Cerebellar nuclear complex (tissue), 1 donor: ENCODE measurements around the gene GRM6.

Experiments used
- DNase-seq, 2 experiments: peaks; one replicate each; lab custom pipeline; 2025; lab: John Stamatoyannopoulos, UW

The GRM6 gene

DNA sequence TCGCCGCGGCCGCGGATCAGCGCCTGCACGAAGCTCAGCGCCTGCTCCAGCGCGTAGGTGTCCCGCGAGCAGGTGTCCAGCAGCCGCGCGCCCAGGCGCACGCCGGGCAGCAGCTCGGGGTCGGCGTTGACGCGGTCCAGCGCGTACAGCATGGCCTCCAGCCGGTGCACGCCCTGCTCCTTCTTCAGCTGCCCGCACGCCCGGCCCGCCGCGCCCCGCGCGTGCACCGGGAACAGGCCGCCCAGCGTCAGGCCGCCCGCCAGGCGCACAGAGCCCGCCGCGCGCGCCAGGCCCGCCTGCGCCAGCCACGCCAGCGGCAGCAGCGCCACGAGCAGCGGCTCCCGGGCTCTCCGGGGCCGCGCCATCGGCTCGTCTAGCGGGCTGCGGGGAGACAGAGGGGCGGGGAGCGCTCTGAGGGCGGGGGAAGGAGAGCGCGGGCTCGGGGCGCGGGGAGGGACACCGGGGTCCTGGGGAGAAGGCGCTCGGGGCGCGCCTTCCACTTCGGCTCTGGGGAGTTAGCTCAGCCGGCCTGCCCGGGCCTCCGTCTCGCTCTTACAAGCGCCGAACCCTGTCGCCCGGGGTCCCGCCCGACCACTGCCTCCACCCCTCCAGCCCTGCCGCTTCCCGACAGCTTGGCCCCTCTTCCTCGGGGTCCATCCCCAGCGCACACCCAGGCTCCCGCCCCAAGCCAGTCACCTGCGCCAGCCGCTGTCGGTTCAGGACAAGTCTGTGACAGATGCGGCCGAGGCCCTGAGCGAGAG is at the start of gene GRM6:
Gene GRM6 (minus strand): TSS at position 741 of the 761 bp plus-strand sequence. CDS start 376 bp downstream, at position 365.
- DNase-seq: no peak

DNA sequence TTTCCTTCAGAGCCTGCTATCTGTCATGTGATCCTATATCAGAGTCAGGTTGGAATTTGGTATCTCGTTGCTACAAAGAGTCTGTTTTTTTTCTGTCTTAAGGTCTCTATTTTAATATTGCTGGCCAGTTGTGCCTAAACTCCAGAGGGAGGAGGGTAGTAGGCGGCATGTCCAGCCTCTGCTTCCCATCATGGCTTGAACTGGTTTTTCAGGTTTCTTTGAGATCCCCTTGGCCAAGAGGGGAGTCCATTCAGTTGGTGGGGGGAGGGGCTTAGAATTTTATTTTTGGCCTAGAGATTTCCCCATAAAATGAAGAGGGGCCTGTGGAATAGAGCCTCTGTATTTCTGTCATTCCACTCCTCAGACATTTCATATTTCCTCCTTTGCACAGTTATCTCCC is 49.6 kb upstream of the GRM6 start:
- no peak for DNase-seq

DNA sequence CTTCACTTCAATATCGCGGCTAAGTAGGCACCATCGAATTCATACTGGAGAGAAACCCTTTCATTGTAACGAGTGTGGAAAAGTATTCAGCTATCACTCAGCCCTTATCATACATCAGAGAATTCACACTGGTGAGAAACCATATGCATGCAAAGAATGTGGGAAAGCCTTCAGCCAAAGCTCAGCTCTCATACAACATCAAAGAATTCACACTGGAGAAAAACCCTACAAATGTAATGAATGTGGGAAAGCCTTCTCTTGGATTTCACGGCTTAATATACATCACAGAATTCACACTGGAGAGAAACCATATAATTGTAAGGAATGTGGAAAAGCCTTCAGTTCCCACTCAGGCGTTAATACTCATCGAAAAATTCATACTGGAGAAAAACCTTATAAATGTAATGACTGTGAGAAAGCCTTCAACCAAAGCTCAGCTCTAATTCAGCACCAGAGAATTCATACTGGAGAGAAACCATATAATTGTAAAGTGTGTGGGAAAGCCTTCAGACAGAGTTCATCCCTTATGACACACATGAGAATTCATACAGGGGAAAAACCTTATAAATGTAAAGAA is 38.0 kb upstream of the GRM6 start:
- DNase-seq: no peak

DNA sequence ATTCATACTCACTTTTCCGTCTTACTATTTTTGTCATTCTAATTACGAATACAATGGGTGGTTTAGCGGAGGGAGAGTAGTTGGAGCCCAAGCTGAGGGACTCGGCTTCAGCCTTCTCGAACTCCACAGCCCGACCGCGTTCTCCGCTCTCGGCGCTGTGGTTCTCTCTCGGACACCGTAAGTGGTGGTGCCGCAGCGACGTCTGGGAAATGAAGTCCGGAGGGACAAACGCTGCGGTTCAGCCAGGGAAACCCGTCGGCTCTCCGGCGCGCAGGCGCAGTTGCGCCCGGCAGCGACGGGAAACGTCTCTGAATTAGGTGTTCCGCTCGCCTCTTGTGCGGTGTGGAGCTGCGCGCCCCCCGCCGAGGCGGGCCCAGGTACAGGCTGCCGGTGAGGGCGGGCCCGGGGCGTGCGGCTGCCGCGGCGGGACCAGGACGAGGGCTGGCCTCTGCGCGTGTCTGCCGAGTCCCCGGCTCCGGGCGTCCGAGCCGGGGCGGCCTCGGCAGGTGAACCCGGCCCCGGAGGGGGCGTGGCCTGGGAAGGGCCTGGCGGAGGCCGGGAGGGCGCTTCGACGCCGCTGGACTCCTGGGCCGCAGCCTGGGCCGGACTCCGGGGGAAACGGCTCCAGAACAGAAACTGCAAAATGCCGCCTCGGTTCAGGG is 28.5 kb upstream of the GRM6 start, which contains the start of gene ZNF879:
Gene ZNF879 (plus strand): TSS at position 277 of the 662 bp plus-strand sequence. CDS start 1,201 bp downstream, outside the sequence.
- peak; percentile 29 to 85 for DNase-seq

DNA sequence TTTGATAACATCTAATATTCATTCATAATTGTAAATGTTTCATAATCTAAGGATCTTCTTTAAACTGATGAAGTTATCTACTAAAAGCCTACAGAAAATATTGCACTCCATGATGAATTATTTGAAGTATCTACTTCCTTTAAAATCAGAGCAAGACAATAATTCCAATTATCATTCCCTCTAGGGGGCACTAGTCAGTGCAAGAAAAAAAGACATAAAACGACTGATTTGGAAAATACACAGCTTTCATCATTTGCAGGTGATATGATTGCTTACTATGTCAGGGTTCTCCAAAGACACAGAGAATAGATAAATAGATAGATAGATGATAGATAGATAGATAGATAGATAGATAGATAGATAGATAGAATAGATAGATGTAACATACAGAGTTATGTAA is 13.5 kb upstream of the GRM6 start:
- DNase-seq: no peak

DNA sequence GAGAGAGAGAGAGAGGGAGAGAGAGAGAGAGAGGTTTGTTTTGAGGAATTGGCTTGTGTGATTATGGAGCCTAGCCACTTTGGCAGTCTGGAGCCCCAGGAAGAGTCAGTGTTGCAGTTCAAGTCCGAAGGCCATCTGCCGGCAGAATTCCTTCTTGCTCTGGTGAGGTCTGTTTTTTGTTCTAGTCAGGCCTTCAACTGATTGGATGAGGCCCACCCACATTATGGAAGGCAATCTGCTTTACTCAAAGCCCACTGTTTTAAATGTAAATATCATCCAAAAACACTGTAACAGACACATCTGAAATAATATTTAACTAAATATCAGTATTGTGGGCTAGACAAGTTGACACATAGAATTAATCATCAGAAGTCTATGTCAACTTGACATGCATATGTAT is 11.4 kb upstream of the GRM6 start:
- no peak for DNase-seq

DNA sequence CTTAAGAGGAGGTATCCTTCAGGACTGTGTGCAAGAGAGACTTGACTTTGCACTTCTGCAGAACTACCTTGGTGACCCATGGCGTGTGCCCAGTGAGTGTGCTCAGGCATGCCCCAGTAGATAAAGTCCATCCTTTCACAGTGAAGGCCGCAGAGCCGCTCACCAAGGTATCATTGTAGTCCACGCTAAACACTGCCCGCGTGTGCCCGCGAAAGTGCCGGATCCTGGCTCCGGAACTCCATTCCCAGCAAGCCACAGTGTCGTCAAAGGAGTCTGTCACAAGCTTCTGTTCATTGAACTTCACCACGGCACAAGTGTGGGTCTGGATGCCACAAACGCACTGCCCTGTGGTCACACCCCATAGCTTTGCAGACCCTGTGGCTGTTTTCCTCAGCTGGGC is 3.3 kb upstream of the GRM6 start:
- no peak for DNase-seq

DNA sequence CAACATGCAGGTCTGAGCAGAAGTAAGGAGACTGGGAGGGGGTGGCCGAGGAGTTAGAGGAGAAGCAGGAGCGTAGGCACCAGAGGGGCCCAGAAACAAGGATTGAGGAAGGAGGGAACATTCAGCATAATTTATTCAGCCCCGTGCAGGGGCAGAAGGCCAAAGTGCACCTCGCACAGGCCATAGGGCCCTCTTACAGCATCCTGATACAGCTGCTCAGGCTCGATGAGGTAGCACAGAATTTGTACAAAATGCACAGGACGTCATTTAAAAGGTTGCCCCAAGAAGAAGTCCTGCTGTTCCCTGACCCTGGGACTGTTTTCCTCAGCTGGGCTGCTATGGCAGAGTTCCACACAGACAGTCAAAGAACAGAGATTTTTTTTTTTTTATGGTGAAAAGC is 2.1 kb upstream of the GRM6 start:
- no peak for DNase-seq

DNA sequence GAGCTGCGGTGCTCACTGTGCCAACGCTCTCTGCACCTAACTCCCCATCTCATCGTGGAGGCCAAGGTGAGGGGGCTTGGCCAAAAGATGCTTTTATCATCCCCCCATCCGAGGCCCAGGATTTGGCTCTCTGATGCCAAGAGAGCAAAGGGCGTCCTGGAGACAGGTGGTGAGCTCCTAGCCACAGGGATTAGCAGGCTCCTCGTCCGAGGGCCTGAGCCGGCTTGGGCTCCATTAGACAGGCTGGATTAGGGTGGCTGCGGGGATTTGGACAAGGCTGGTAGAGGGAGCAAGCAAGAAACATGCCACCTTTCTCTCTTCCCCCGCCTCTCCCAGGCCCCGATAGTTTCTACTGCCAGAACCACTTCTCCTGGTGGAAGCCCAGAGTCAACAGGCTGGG is 1.0 kb upstream of the GRM6 start:
- DNase-seq: no peak

DNA sequence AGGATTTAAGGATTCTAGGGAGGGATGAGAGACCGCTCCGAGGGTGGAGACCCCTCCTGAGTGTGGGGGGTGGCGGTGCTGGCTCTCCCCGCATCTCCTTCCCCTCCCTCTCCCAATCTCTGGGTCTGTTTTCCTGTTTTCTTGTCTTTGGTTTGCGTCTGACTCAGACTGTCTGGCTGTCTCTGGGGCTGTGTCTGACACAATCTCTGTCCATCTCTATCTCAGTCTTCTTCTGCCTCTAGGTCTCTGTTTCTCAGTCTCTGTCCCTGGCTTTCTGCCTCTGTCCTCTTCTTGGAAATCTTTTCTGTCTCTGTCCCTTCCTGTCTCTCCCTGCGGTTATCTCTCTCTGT is 196 bp upstream of the GRM6 start:
- no peak for DNase-seq

DNA sequence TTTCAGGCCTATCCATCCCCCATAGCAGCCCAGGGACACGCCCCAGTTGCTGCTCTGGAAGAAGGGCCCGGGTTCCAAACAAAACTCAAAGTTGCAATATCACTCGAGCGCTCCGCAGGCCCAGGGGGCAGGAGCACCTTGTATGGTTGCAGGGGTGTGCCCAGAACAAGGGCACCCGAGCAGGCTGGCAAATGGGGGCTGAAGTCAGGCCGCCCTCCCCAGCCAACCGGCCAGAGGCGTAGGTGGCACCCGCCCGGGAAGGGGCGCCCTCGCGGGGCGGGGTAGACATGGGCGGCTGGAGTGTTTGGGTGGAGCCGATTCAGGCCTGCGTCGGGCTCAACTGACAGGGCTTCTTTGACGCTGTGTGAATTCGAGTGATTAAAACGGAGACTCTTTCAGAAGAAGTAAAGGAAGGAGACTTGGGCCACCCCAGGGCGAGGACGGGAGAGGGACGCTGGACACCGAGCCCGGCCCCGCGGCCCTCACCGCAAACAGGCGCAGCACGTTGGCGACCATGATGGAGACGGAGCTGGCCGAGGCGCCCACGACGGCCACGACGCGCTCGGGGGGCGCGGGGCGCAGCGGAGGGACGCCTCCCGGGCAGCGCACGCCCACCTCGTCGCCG is 1.1 kb downstream of the GRM6 start:
- no peak for DNase-seq

DNA sequence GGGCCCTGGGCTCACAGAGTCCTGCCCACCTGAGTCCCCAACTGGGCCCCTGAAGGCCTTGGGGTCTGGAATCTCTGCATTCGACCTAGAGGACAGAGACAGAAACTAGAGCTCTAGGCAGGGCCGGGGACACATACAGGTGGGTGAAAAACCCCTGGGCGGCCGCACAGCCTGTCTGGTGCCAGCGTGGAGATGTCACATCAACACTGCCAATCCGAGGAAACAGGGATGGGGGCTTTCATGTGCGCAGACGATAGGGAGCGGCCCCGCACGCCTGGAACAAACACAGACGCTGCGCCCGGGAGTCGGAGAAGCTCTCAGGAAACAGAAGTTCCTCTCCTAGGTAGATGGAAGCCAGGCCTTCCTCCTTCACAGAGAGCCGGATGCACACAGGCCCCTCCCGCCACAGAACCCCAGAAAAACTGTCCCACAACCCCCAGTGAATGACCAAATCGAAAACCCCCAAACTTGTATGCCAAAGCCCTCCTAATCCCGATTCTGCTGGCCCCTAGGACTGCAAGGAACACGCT is 1.8 kb downstream of the GRM6 start:
- no peak for DNase-seq

DNA sequence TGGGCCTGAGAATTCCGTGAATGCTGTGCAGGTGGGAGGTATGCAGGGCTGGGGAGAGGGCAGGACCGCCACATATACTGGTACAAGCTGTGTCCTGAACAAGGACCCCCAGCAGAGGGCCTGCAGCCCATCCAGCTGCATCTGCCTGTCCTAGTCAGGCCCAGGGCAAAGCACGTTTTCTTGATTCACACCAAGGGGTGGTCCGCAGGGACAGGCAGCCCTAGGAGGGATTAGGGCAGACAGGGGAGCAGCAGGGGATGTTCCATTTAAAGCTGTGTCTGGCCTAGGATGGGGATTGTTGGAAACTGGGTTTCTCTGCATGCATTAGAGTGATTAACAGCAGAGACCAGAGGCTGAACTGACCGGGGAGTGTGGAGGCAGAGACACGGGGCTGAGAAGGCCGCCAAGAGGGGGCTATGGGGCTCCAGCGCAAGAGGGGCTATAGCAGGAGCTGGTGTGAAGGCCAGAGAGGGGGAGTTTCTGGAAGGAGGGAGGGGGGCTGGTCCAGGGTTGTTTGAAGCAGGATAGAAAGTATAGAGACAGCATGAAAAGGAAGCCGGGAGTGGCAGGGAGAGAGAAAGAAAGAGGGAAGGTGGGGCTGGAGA is 2.7 kb downstream of the GRM6 start:
- DNase-seq: no peak

DNA sequence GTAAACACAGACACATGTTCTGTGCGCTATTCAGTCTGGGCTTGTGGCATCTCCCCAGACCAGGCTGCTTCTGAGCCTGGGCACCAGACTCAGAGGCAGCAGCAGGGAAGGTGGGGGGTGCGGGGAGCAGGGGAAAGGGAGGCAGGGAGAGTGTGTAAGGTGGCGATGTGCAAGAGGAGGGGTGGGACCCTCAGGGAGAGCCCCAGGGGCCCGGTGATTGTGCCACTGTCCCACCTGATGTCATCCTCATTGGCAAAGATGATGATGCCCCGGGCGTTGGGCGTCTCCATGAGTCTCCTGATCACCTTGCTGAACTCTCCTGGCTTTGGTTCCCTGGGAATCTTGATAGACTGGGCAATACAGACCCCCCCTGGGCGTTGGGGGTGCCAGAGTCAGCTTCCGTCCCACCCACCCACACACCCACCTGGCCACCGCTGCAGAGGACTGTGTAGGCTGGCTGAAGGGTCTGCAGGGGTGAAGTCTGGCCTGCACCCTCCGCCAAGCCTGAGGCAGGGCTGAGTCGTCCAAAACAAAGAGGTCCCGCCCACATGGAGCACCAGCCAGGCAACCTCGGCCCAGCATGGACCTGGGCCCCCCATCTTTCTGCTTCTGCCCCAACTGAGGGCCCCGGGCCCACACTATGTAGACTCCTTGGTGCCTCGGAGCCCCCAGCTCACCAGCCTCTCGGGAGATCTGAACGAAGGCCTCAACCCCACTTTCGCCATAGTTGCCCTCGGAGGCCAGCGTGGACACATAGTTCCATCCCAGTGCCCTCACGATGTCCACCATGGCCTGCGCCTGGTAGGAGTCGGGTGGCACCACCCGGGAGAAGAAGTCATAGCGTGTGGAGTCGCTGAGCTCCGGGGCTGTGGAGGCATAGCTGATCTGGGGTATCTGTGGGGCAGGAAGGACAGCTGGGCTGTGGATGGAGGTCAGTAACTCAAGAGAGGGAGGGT is 3.7 kb downstream of the GRM6 start:
- DNase-seq: no peak

DNA sequence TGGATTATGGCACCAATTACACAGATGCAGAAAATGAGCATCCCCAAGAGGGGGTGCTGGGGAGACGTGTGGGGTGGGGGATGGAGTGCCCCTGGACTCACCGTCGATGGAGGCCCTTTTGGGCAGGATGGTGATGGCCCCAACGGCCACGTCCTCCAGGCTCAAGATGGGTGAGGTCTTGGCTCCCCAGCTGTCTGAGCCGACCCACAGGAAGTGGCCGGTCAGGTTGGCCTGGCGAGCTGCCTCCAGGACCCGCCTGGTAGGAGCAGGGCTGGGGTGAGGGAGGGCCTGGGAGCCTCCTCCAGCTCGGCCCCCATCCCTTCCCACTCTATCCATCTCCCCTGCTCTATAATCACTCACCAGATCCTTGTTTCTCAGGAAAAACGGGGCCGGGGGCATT is 4.6 kb downstream of the GRM6 start:
- no peak for DNase-seq

DNA sequence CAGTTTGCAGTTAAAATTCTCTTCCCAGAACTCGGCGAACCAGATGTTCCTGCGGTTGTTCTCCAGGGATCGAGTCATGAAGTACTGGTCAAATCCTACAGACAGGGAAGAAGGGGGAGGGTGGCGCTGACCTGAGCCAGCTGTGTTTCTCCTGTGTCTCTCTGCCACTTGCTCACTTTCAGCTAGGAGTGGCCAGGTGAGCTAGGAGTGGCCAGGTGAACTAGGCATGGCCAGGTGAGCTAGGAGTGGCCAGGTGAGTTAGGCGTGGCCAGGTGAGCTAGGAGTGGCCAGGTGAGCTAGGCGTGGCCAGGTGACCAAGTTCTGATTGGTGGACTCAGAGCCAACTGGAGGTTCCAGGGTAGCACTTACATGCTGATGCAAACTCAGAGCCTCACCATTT is 5.8 kb downstream of the GRM6 start:
- DNase-seq: no peak

DNA sequence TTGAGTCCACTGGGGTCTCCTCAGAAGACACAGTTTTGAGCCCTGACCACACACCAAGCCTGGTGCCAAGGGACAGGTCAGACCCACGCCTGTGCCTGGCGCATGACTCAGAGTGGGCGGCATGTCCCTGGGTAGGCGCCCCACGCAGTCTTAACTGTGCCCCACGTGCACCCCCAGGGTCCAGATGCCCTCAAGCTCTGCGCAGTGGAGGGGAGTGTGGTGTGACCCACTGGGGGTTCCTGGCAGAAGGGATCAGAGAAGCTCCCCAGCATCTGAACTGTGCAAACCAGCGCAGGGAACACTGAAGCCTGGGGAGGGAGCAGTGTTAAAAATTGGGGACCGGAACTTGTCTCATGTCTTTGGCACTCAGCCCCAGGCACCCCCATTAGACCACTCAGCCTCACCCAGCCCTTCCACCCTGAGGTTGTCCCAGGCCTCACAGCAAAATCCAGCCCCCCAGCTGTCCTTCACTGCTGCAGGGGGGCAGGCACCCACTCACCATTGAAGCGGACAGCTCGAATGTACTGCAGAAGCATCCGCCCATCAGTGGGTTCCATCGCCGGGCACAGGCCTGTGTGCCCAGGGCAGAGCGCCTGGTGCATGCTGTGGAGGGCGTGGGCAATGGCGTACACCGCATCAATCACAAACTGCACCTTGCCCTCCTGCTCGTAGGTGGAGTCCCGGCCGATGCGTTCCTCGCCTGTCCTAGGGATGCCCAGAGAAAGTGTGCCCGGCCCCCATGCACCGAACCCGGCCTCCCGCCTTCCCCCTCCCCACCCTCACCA is 6.5 kb downstream of the GRM6 start:
- DNase-seq: no peak

DNA sequence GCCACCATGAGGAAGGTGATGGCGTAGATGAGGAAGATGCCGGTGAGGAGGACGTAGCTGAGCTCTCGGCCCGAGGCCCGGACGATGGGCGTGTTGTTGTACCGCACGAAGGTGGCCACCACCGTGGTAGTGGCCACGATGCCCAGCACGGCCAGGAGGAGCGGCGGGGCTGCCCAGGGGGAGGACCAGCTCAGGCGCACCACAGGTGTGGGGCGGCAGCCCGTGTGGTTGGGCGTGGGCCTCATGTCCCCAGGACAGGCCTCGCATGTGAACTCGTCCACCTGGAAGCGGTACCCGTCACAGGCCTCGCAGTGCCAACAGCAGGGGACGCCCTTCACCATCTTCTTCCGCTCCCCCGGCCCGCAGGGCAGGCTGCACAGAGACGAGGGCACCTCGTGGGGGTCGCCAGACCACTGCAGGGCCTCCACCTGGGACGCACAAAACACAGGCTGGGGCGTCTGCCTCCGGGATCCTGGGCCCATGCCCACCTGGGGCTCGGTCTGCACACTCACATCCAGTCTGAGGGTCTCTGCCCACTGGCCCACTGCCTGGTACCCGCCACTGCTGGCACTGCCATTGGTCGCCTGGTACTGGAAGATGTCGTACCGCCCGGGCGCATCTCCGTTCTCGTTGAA is 8.7 kb downstream of the GRM6 start:
- DNase-seq: no peak

DNA sequence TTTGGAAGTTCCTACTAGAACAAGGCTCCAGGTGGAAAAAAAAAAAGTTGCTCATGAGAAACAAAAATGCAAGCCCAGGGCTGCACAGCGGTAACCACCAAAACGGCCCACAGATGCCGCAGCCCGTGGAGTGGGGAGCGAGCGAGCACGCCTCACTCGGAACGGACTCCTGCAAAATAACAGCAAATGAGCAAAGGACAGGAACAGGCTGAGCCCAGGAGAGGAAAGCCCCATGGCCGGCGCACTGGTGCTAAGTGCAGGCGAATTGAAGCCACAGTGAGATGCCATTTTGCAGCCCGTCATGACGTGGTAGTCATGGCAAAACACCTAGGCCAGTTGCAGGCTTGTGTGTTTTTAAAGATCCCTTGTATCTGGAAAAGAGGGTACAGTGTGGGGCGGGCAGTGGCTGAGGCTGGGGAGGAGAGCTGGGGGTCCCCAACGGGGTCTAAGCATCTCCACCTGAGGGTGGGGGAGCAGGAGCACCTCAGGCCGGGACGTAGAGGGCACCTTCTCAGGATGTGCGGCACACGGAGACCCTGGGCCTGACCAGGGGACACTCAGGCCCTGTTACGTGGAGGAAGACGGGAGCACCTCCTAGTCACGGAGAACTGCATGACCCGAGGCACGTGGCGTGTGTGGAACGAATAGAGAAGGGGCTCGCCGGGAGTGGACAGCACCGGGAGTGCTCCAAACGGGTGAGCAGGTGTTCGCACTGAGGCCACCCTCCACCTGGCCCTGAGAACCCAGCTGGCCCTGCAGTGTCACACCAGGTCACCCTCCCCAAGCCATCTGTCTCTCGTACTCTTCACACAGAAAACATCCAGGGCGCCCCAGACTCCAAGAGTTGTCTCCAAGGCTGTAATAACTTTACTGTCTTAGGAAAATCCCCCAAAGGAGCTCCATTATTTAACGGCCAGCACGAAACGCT is 10.7 kb downstream of the GRM6 start:
- no peak for DNase-seq
